Measurements from ENCODE around the gene ARL15. TPM values are rescaled to one million over a fixed set of nuclear protein-coding genes. Genes with fewer than 3 reads are reported as not detected.

ARL15 gene
- total and polyA plus RNA-seq, 5 donors from 2014 or later = 16.5 to 27.7 (median 19.1) TPM

- no peak overlapping the region for H3K27ac ChIP-seq (ENCODE audit: insufficient read depth, low read length, poor library complexity, severe bottlenecking)
- peaks cover 5 to 48% (median 33%) of the 10 kb centered on the region in 4 donors for H3K4me1 Mint-ChIP-seq
- ATAC-seq (ENCODE audit: low read depth in 2 of 2) (no peak), DNase-seq (no peak)
- no peaks in the 10 kb centered on the region for H3K27me3 ChIP-seq (ENCODE audit: control insufficient read depth, insufficient read depth, low read length)
- peaks cover 4% of the 10 kb centered on the region for H3K36me3 Mint-ChIP-seq
- no peaks in the 10 kb centered on the region for H3K27me3 Mint-ChIP-seq
- H3K9me3 Mint-ChIP-seq = peaks cover 0 to 2% (median 0%) of the 10 kb centered on the region in 7 donors
- H3K4me1 ChIP-seq (ENCODE audit: control insufficient read depth, insufficient read depth, low read length, poor library complexity, severe bottlenecking) = no peaks in the 10 kb centered on the region
- no peaks in the 10 kb centered on the region for H3K9me3 ChIP-seq (ENCODE audit: control insufficient read depth in 2 of 2, low read length in 2 of 2)
- no peak overlapping the region for H3K4me3 ChIP-seq (ENCODE audit: low read depth, low read length)
- no peak overlapping the region for H3K4me3 Mint-ChIP-seq
- no peaks in the 10 kb centered on the region for H3K36me3 ChIP-seq (ENCODE audit: control insufficient read depth, insufficient read depth, low read length)
- no peak overlapping the region for H3K27ac Mint-ChIP-seq
These were observed 134.1 kb downstream of the ARL15 start for GRCh38 chr5:54176066-54176830.

- H3K9me3 Mint-ChIP-seq = peaks cover 0 to 5% (median 1%) of the 10 kb centered on the region in 7 donors
- H3K27me3 Mint-ChIP-seq = no peaks in the 10 kb centered on the region
- Histone ChIP-seq H3K4me1 (ENCODE audit: control insufficient read depth, insufficient read depth, low read length, poor library complexity, severe bottlenecking) (no peaks in the 10 kb centered on the region), H3K36me3 (ENCODE audit: control insufficient read depth, insufficient read depth, low read length) (peaks cover 8% of the 10 kb centered on the region), H3K4me3 (ENCODE audit: low read depth, low read length) (no peak overlapping the region), H3K9me3 (ENCODE audit: control insufficient read depth in 2 of 2, low read length in 2 of 2) (no peaks in the 10 kb centered on the region), H3K27ac (ENCODE audit: insufficient read depth, low read length, poor library complexity, severe bottlenecking) (no peak overlapping the region), H3K27me3 (ENCODE audit: control insufficient read depth, insufficient read depth, low read length) (no peaks in the 10 kb centered on the region)
- peak overlapping the region in 1 of 3 donors; percentile 76 for H3K27ac Mint-ChIP-seq
- peaks cover 6 to 35% (median 27%) of the 10 kb centered on the region in 4 donors for H3K4me1 Mint-ChIP-seq
- no peak overlapping the region for H3K4me3 Mint-ChIP-seq
- peaks cover 20% of the 10 kb centered on the region for H3K36me3 Mint-ChIP-seq
- ATAC-seq (ENCODE audit: low read depth in 2 of 2) (no peak), DNase-seq (no peak)
These were observed 137.1 kb downstream of the ARL15 start for GRCh38 chr5:54173251-54173650.

- Histone ChIP-seq H3K27me3 (ENCODE audit: control insufficient read depth, insufficient read depth, low read length) (no peaks in the 10 kb centered on the region), H3K9me3 (ENCODE audit: control insufficient read depth in 2 of 2, low read length in 2 of 2) (no peaks in the 10 kb centered on the region), H3K4me3 (ENCODE audit: low read depth, low read length) (no peak overlapping the region), H3K27ac (ENCODE audit: insufficient read depth, low read length, poor library complexity, severe bottlenecking) (no peak overlapping the region), H3K4me1 (ENCODE audit: control insufficient read depth, insufficient read depth, low read length, poor library complexity, severe bottlenecking) (no peaks in the 10 kb centered on the region), H3K36me3 (ENCODE audit: control insufficient read depth, insufficient read depth, low read length) (peaks cover 13% of the 10 kb centered on the region)
- Mint-ChIP-seq H3K27me3 (no peaks in the 10 kb centered on the region), H3K27ac (no peak overlapping the region), H3K9me3 (peaks cover 0 to 13% (median 1%) of the 10 kb centered on the region in 7 donors), H3K4me3 (no peak overlapping the region), H3K36me3 (peaks cover 33% of the 10 kb centered on the region), H3K4me1 (peaks cover 13 to 27% (median 20%) of the 10 kb centered on the region in 4 donors)
- ATAC-seq (ENCODE audit: low read depth in 2 of 2) (peak; percentile 33 to 34), DNase-seq (peak in 1 of 3 donors; percentile 47)
These were observed 138.6 kb downstream of the ARL15 start for GRCh38 chr5:54171645-54172384.

GRCh38 chr5:54165687-54166086, 144.7 kb downstream of the ARL15 start:
- H3K27me3 ChIP-seq (ENCODE audit: control insufficient read depth, insufficient read depth, low read length) = no peaks in the 10 kb centered on the region
- H3K27ac ChIP-seq (ENCODE audit: insufficient read depth, low read length, poor library complexity, severe bottlenecking) = no peak overlapping the region
- Mint-ChIP-seq H3K4me1 (peaks cover 0 to 27% (median 3%) of the 10 kb centered on the region in 4 donors), H3K27me3 (no peaks in the 10 kb centered on the region), H3K27ac (no peak overlapping the region), H3K4me3 (no peak overlapping the region), H3K36me3 (peaks cover 46% of the 10 kb centered on the region), H3K9me3 (peaks cover 0 to 16% (median 0%) of the 10 kb centered on the region in 7 donors)
- ATAC-seq (ENCODE audit: low read depth in 2 of 2) (no peak), DNase-seq (no peak)
- no peak overlapping the region for H3K4me3 ChIP-seq (ENCODE audit: low read depth, low read length)
- peaks cover 23% of the 10 kb centered on the region for H3K36me3 ChIP-seq (ENCODE audit: control insufficient read depth, insufficient read depth, low read length)
- no peaks in the 10 kb centered on the region for H3K4me1 ChIP-seq (ENCODE audit: control insufficient read depth, insufficient read depth, low read length, poor library complexity, severe bottlenecking)
- no peaks in the 10 kb centered on the region for H3K9me3 ChIP-seq (ENCODE audit: control insufficient read depth in 2 of 2, low read length in 2 of 2)

- Histone ChIP-seq H3K27ac (ENCODE audit: insufficient read depth, low read length, poor library complexity, severe bottlenecking) (no peak overlapping the region), H3K4me3 (ENCODE audit: low read depth, low read length) (no peak overlapping the region), H3K36me3 (ENCODE audit: control insufficient read depth, insufficient read depth, low read length) (peaks cover 13% of the 10 kb centered on the region), H3K9me3 (ENCODE audit: control insufficient read depth in 2 of 2, low read length in 2 of 2) (no peaks in the 10 kb centered on the region), H3K27me3 (ENCODE audit: control insufficient read depth, insufficient read depth, low read length) (no peaks in the 10 kb centered on the region), H3K4me1 (ENCODE audit: control insufficient read depth, insufficient read depth, low read length, poor library complexity, severe bottlenecking) (no peaks in the 10 kb centered on the region)
- peaks cover 0 to 4% (median 0%) of the 10 kb centered on the region in 7 donors for H3K9me3 Mint-ChIP-seq
- H3K27ac Mint-ChIP-seq = no peak overlapping the region
- DNase-seq (no peak), ATAC-seq (ENCODE audit: low read depth in 2 of 2) (no peak)
- H3K27me3 Mint-ChIP-seq = no peaks in the 10 kb centered on the region
- H3K36me3 Mint-ChIP-seq = peaks cover 30% of the 10 kb centered on the region
- H3K4me1 Mint-ChIP-seq = peaks cover 0 to 23% (median under 1%) of the 10 kb centered on the region in 4 donors
- no peak overlapping the region for H3K4me3 Mint-ChIP-seq
These were observed 148.2 kb downstream of the ARL15 start for GRCh38 chr5:54162184-54162583.

GRCh38 chr5:54160329-54160728, 150.0 kb downstream of the ARL15 start:
- H3K9me3 Mint-ChIP-seq = peaks cover 0 to 3% (median 0%) of the 10 kb centered on the region in 7 donors
- Histone ChIP-seq H3K9me3 (ENCODE audit: control insufficient read depth in 2 of 2, low read length in 2 of 2) (no peaks in the 10 kb centered on the region), H3K27ac (ENCODE audit: insufficient read depth, low read length, poor library complexity, severe bottlenecking) (no peak overlapping the region), H3K4me1 (ENCODE audit: control insufficient read depth, insufficient read depth, low read length, poor library complexity, severe bottlenecking) (no peaks in the 10 kb centered on the region), H3K27me3 (ENCODE audit: control insufficient read depth, insufficient read depth, low read length) (no peaks in the 10 kb centered on the region), H3K36me3 (ENCODE audit: control insufficient read depth, insufficient read depth, low read length) (no peaks in the 10 kb centered on the region), H3K4me3 (ENCODE audit: low read depth, low read length) (no peak overlapping the region)
- no peak for DNase-seq
- no peak overlapping the region for H3K27ac Mint-ChIP-seq
- H3K4me1 Mint-ChIP-seq = peaks cover 0 to 27% (median 5%) of the 10 kb centered on the region in 4 donors
- no peaks in the 10 kb centered on the region for H3K27me3 Mint-ChIP-seq
- peaks cover 21% of the 10 kb centered on the region for H3K36me3 Mint-ChIP-seq
- H3K4me3 Mint-ChIP-seq = no peak overlapping the region
- ATAC-seq (ENCODE audit: low read depth in 2 of 2) = no peak

- DNase-seq (no peak), ATAC-seq (ENCODE audit: low read depth in 2 of 2) (no peak)
- H3K9me3 Mint-ChIP-seq = peaks cover 0 to 1% (median 0%) of the 10 kb centered on the region in 7 donors
- no peaks in the 10 kb centered on the region for H3K27me3 ChIP-seq (ENCODE audit: control insufficient read depth, insufficient read depth, low read length)
- H3K27ac Mint-ChIP-seq = no peak overlapping the region
- no peak overlapping the region for H3K27ac ChIP-seq (ENCODE audit: insufficient read depth, low read length, poor library complexity, severe bottlenecking)
- no peaks in the 10 kb centered on the region for H3K9me3 ChIP-seq (ENCODE audit: control insufficient read depth in 2 of 2, low read length in 2 of 2)
- H3K4me1 Mint-ChIP-seq = peaks cover 0 to 26% (median 5%) of the 10 kb centered on the region in 4 donors
- H3K4me3 Mint-ChIP-seq = no peak overlapping the region
- H3K4me1 ChIP-seq (ENCODE audit: control insufficient read depth, insufficient read depth, low read length, poor library complexity, severe bottlenecking) = no peaks in the 10 kb centered on the region
- no peaks in the 10 kb centered on the region for H3K27me3 Mint-ChIP-seq
- H3K36me3 ChIP-seq (ENCODE audit: control insufficient read depth, insufficient read depth, low read length) = no peaks in the 10 kb centered on the region
- H3K4me3 ChIP-seq (ENCODE audit: low read depth, low read length) = no peak overlapping the region
- H3K36me3 Mint-ChIP-seq = peaks cover 19% of the 10 kb centered on the region
These were observed 150.5 kb downstream of the ARL15 start for GRCh38 chr5:54159893-54160195.
